Umbilical cord (tissue), 2 donors: ENCODE data around the gene USPL1. TPM values are rescaled to one million over a fixed set of nuclear protein-coding genes. Genes with fewer than 3 reads are reported as not detected.
"Not testable (repeated sequence)": the region's sequence is repeated elsewhere in the genome, so short reads cannot be mapped to it uniquely, and the experiment has no call there.

Experiments used
- DNase-seq: peaks from one replicate; pipeline ENCODE4 v3.0.0-alpha.2; 2015; ENCODE audit warnings: low spot score
- total RNA-seq: library from RNA; depleted of rRNA; stranded (reverse); fragments of >200 nt; gene quantifications from one replicate; pipeline ENCODE4 v1.2.3, GENCODE V29; 2014; ENCODE audit warnings: low replicate concordance; ENCODE audit not compliant: insufficient read depth

Gene USPL1
- total RNA-seq, 1 donor from 2014 or later, result 27.2 TPM

GRCh38 chr13:30615866-30616541 lies 1.7 kb upstream of the USPL1 start:
- DNase-seq, result peak; percentile 71

GRCh38 chr13:30616927-30617314 lies 799 bp upstream of the USPL1 start:
- DNase-seq, result peak; percentile 98

GRCh38 chr13:30618186-30618929 lies 638 bp downstream of the USPL1 start:
- DNase-seq, result no peak

GRCh38 chr13:30618930-30619279 lies 1.2 kb downstream of the USPL1 start:
- DNase-seq, result peak; percentile 11

- DNase-seq, result no peak
Measured at GRCh38 chr13:30619731-30620130, 2.0 kb downstream of the USPL1 start.

- no peak for DNase-seq
Measured at GRCh38 chr13:30620941-30621340, 3.2 kb downstream of the USPL1 start.

- no peak for DNase-seq
Measured at GRCh38 chr13:30622551-30622950, 4.8 kb downstream of the USPL1 start.

- DNase-seq, result no peak
Measured at GRCh38 chr13:30623392-30623791, 5.7 kb downstream of the USPL1 start.

- no peak for DNase-seq
Measured at GRCh38 chr13:30624630-30625029, 6.9 kb downstream of the USPL1 start.

- DNase-seq, result no peak
Measured at GRCh38 chr13:30629527-30629926, 11.8 kb downstream of the USPL1 start.

GRCh38 chr13:30633861-30634260 lies 16.1 kb downstream of the USPL1 start:
- no peak for DNase-seq

GRCh38 chr13:30634838-30635237 lies 17.1 kb downstream of the USPL1 start:
- no peak for DNase-seq

- no peak for DNase-seq
Measured at GRCh38 chr13:30638301-30638700, 20.6 kb downstream of the USPL1 start.

GRCh38 chr13:30639671-30640070 lies 22.0 kb downstream of the USPL1 start:
- DNase-seq, result no peak

- DNase-seq, result not testable (repeated sequence)
Measured at GRCh38 chr13:30641173-30641572, 23.5 kb downstream of the USPL1 start.

- no peak for DNase-seq
Measured at GRCh38 chr13:30645629-30646028, 27.9 kb downstream of the USPL1 start.

GRCh38 chr13:30647420-30647819 lies 29.7 kb downstream of the USPL1 start:
- DNase-seq, result no peak

GRCh38 chr13:30647824-30648521 lies 30.3 kb downstream of the USPL1 start:
- no peak for DNase-seq

GRCh38 chr13:30648522-30649012 lies 30.8 kb downstream of the USPL1 start:
- DNase-seq, result no peak

- DNase-seq, result not testable (repeated sequence)
Measured at GRCh38 chr13:30651648-30652047, 33.9 kb downstream of the USPL1 start.

GRCh38 chr13:30652746-30653386 lies 35.1 kb downstream of the USPL1 start:
- no peak for DNase-seq

- DNase-seq, result no peak
Measured at GRCh38 chr13:30654430-30654829, 36.7 kb downstream of the USPL1 start.
